ENCODE measurements around the gene HIGD1C.

Gene HIGD1C

DNA sequence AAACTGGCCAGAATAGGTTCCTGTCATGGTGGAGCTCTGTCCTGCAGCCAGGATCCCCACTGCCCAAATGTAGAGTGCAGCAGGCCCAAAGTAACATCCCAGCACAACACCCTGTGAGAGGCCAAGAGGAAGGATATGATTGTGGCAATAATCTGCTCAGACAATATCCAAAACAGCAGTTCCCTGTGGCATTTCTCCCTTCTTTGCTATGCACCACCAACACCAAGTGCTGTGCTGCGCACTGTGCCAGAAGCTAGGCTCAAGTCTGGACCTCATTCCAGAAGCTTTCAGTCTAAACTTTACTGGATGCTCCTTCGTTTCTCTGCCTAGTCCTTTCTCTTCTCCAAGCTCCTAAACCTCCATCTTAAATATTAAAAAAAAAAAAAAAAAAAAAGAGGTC, 40.5 kb downstream of the HIGD1C start:
- TF ChIP-seq, protein P1, sequence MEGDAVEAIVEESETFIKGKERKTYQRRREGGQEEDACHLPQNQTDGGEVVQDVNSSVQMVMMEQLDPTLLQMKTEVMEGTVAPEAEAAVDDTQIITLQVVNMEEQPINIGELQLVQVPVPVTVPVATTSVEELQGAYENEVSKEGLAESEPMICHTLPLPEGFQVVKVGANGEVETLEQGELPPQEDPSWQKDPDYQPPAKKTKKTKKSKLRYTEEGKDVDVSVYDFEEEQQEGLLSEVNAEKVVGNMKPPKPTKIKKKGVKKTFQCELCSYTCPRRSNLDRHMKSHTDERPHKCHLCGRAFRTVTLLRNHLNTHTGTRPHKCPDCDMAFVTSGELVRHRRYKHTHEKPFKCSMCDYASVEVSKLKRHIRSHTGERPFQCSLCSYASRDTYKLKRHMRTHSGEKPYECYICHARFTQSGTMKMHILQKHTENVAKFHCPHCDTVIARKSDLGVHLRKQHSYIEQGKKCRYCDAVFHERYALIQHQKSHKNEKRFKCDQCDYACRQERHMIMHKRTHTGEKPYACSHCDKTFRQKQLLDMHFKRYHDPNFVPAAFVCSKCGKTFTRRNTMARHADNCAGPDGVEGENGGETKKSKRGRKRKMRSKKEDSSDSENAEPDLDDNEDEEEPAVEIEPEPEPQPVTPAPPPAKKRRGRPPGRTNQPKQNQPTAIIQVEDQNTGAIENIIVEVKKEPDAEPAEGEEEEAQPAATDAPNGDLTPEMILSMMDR (conservative IDR thresholded peaks at IDR 0.05; ENCODE audit: low read depth, low read length): no peak
- no peak for DNase-seq (ENCODE audit: low read depth)
- no peak overlapping the region for H3K4me3 ChIP-seq (ENCODE audit: low read length)

DNA sequence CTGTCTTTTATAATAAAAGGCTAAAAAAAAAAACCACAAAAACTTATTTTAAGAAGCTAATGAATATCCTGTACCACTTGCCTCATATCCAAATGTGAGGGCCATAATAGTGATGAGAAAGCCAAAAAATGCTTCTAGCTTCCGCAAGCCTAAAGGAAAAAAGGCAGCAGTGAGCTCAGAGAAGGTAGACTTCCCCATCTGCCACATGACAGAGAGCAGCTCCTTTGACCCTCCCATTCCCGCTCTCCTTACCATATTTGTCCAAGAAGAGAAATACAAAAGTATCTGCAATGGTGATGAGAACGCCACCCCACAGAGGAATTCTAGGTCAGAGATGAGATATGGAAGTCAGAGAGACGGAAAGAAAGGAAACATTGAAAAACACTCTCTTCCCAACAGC, 46.7 kb downstream of the HIGD1C start:
- TF ChIP-seq, protein P1 (conservative IDR thresholded peaks at IDR 0.05; ENCODE audit: low read depth, low read length): no peak
- no peak for DNase-seq (ENCODE audit: low read depth)
- H3K4me3 ChIP-seq (ENCODE audit: low read length): no peak overlapping the region

- no peak overlapping the region for H3K4me3 ChIP-seq (ENCODE audit: low read length)
- TF ChIP-seq, protein P1 (conservative IDR thresholded peaks at IDR 0.05; ENCODE audit: low read depth, low read length): no peak
- DNase-seq (ENCODE audit: low read depth): no peak
Measured at GRCh38 chr12:51000245-51000644, 47.9 kb downstream of the HIGD1C start.

DNA sequence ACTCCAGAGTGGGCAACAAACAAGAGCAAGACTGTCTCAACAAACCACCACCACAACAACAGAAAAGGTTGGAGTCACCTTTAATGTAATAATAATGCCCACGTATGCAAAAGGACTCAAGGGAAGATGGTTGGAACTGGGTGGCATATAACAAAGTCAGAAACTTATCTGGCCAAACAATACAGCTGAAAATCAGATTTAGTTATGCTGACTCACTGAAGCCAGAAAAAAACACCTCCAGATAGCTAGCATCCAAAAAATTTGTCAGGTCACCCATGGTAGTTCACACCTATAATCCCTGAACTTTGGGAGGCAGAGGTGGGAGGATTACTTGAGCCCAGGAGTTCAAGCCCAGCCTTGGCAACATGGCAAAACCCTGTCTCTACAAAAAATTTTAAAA, 49.5 kb downstream of the HIGD1C start:
- H3K4me3 ChIP-seq (ENCODE audit: low read length): no peak overlapping the region
- TF ChIP-seq, protein P1 (conservative IDR thresholded peaks at IDR 0.05; ENCODE audit: low read depth, low read length): no peak
- no peak for DNase-seq (ENCODE audit: low read depth)

GRCh38 chr12:51004504-51004903, 52.2 kb downstream of the HIGD1C start:
- no peak overlapping the region for H3K4me3 ChIP-seq (ENCODE audit: low read length)
- no peak for DNase-seq (ENCODE audit: low read depth)
- TF ChIP-seq, protein P1 (conservative IDR thresholded peaks at IDR 0.05; ENCODE audit: low read depth, low read length): no peak

DNA sequence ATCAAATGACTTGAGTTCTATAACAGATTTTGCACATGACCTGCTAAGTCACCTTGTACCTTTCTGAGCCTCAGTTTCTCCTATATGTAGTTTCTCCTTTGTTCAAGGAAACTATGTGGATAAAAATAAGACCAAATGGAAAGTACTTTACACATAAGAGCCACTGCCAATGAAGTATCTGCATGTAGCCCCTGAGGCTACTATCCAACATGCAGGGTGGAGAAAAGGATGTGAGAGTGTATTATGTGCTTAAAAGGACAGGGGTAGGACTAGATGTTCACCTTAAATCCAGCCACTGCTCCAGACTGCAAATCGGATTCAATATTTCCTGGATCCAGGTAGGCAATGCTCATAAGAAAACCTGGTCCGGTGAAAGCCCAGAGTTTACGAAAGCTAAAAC, 52.7 kb downstream of the HIGD1C start:
- no peak for DNase-seq (ENCODE audit: low read depth)
- TF ChIP-seq, protein P1 (conservative IDR thresholded peaks at IDR 0.05; ENCODE audit: low read depth, low read length): no peak
- no peak overlapping the region for H3K4me3 ChIP-seq (ENCODE audit: low read length)

DNA sequence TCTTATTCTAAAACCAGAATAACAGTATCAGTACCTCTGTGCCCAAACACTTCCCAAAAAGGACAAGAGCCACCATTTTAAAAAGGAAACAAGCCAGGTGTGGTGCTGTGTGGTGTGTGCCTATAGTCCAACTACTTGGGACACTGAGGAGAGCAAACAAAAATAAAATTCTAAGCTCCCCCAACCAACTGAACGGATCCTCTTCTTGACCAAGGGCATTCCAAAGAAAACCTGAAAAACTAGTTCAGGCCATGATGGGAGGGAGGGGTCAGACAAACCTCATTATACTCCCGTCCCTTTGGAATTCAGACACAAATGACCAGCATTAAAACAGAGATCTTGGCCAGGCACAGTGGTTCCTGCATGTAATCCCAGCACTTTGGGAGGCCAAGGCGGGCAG, 53.3 kb downstream of the HIGD1C start:
- TF ChIP-seq, protein P1 (conservative IDR thresholded peaks at IDR 0.05; ENCODE audit: low read depth, low read length): no peak
- DNase-seq (ENCODE audit: low read depth): no peak
- H3K4me3 ChIP-seq (ENCODE audit: low read length): no peak overlapping the region
